HG03108 (cell line): ENCODE results near the gene MRPL38.
"Not testable (repeated sequence)": the region's sequence is repeated elsewhere in the genome, so short reads cannot be mapped to it uniquely, and the experiment has no call there.

ENCODE experiments used
- ATAC-seq: cut with Tn5 transposase; IDR thresholded peaks from one replicate; pipeline ENCODE4 v1.9.1; 2021; ENCODE audit warnings: moderate library complexity; ENCODE audit not compliant: unreplicated experiment

MRPL38 gene

GRCh38 chr17:75855310-75856061 is 49.2 kb downstream of the MRPL38 start, which contains the start of gene WBP2:
Gene WBP2, minus strand, starts transcription at chr17:75855335. Its CDS starts 38 bp downstream, at chr17:75855297.
- ATAC-seq = peak; percentile 80

GRCh38 chr17:75854881-75855309 is 49.8 kb downstream of the MRPL38 start:
- ATAC-seq = no peak

- no peak for ATAC-seq
These were observed 50.5 kb downstream of the MRPL38 start for GRCh38 chr17:75854101-75854748.

- no peak for ATAC-seq
These were observed 51.3 kb downstream of the MRPL38 start for GRCh38 chr17:75853433-75853832.

- ATAC-seq = not testable (repeated sequence)
These were observed 53.0 kb downstream of the MRPL38 start for GRCh38 chr17:75851693-75851991.

GRCh38 chr17:75850928-75851692 is 53.6 kb downstream of the MRPL38 start:
- no peak for ATAC-seq

GRCh38 chr17:75849724-75850123 is 55.0 kb downstream of the MRPL38 start:
- ATAC-seq = no peak

GRCh38 chr17:75849279-75849646 is 55.4 kb downstream of the MRPL38 start:
- no peak for ATAC-seq
